ENCODE measurements around the gene ADAM33. TPM values are rescaled to one million over a fixed set of nuclear protein-coding genes. Genes with fewer than 3 reads are reported as not detected.

ADAM33 gene
- polyA plus RNA-seq, 4 donors: 0.22 to 10.9 (median 3.9) TPM

DNA sequence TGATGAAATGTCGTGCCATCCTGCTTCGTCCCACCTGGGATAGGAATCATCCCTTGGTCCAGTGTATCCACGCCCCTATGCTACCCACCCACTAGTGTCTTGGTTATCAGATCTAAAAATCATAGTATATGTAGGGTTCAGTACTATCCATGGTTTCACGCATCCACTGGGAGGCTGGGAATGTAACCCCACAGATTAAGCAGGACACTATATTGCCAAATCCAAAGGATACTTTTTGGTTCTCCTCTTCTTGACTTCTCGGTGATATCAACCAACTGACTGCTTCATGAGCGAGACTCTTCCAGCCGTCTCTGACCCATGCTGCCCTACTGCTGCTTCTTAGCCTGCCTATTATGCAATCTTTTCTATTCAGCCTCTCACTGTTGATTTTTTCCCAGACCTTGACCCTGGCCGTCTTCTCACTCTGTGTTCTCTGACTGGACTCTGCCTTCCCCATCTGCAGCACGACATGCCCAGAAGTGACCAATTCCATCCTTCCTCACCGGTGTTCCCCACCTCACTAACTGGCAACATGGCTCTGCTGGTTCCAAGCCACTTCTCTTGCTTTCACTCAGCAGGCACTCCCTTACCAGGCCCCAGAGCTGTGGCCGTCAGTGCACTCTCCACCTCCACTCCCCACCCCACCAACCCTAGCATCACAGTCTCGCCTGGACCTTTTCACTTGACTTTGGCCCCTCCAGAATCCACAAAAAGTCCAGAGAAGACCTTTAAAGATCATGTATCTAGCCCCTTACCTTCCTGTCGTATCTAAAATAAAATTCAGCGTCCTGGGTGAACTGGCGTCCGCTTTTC, 53.1 kb downstream of the ADAM33 start:
- H3K27ac ChIP-seq (ENCODE audit: low read depth in 1 of 3, low read length in 2 of 3): no peak overlapping the region
- 85 to 92% (median 89%) methylated on average over 16 of the region's 16 CpGs for WGBS, 3 donors
- no peaks in the 10 kb centered on the region for H3K4me1 ChIP-seq (ENCODE audit: control insufficient read depth in 3 of 3, insufficient read depth in 2 of 3, low read depth in 1 of 3, low read length in 2 of 3)
- no peak overlapping the region for H3K4me3 ChIP-seq (ENCODE audit: low read depth in 1 of 3, low read length in 3 of 3)
- H3K27me3 ChIP-seq (ENCODE audit: control insufficient read depth in 3 of 3, insufficient read depth in 3 of 3, low read length in 3 of 3): no peaks in the 10 kb centered on the region
- FAIRE-seq (no peak), DNase-seq (no peak)
- H3K9me3 ChIP-seq (ENCODE audit: control insufficient read depth in 2 of 2, insufficient read depth in 1 of 2, low read depth in 1 of 2, low read length in 1 of 2): no peaks in the 10 kb centered on the region
- H3K36me3 ChIP-seq (ENCODE audit: control insufficient read depth in 3 of 3, insufficient read depth in 2 of 3, low read depth in 1 of 3, low read length in 3 of 3): peaks cover 4 to 33% (median 8%) of the 10 kb centered on the region in 3 donors

DNA sequence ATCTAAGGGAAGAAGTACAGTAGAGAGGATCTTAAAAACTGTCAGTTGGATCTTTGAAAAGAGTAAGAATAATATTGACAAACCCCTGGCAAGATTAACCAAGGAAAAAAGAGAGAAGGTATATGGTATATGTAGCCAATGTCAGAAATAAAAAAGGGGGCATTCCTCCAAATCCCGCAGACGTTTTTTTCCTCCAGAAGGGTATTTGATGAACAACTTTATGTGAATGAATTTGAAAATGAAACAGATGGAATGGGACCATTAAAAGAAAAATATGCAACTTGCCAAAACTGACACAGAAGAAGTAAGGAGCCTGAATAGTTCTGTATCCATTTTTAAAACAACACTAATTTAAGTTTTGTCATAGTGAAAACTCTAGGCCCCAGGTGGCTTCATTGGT, 54.3 kb downstream of the ADAM33 start:
- no peak overlapping the region for H3K4me3 ChIP-seq (ENCODE audit: low read depth in 1 of 3, low read length in 3 of 3)
- DNase-seq (no peak), FAIRE-seq (no peak)
- H3K27me3 ChIP-seq (ENCODE audit: control insufficient read depth in 3 of 3, insufficient read depth in 3 of 3, low read length in 3 of 3): no peaks in the 10 kb centered on the region
- peaks cover 4 to 35% (median 8%) of the 10 kb centered on the region in 3 donors for H3K36me3 ChIP-seq (ENCODE audit: control insufficient read depth in 3 of 3, insufficient read depth in 2 of 3, low read depth in 1 of 3, low read length in 3 of 3)
- H3K4me1 ChIP-seq (ENCODE audit: control insufficient read depth in 3 of 3, insufficient read depth in 2 of 3, low read depth in 1 of 3, low read length in 2 of 3): no peaks in the 10 kb centered on the region
- H3K27ac ChIP-seq (ENCODE audit: low read depth in 1 of 3, low read length in 2 of 3): no peak overlapping the region
- 87 to 94% (median 91%) methylated on average over 2 of the region's 2 CpGs for WGBS, 3 donors
- no peaks in the 10 kb centered on the region for H3K9me3 ChIP-seq (ENCODE audit: control insufficient read depth in 2 of 2, insufficient read depth in 1 of 2, low read depth in 1 of 2, low read length in 1 of 2)

DNA sequence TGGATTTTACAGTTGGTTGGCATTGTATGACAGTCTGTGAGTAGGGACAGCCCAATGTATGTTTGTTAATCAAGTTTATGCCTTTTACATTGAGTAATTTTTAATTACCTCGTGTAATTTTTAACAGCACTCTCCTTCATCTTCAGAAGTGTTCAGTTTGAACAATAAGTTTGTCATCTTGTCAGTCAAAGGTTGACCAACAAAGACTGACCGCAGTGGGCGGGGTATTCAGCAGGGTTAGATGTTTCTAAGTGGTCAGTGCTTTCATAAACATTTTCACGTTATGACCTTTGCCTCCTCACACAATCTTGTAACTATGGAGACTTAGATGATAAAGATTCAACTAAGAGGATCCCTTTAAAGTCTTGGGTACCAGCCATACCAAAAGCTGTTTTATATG, 59.4 kb downstream of the ADAM33 start:
- Histone ChIP-seq H3K4me1 (ENCODE audit: control insufficient read depth in 3 of 3, insufficient read depth in 2 of 3, low read depth in 1 of 3, low read length in 2 of 3) (no peaks in the 10 kb centered on the region), H3K36me3 (ENCODE audit: control insufficient read depth in 3 of 3, insufficient read depth in 2 of 3, low read depth in 1 of 3, low read length in 3 of 3) (peaks cover 0 to 32% (median 3%) of the 10 kb centered on the region in 3 donors), H3K9me3 (ENCODE audit: control insufficient read depth in 2 of 2, insufficient read depth in 1 of 2, low read depth in 1 of 2, low read length in 1 of 2) (no peaks in the 10 kb centered on the region), H3K4me3 (ENCODE audit: low read depth in 1 of 3, low read length in 3 of 3) (no peak overlapping the region), H3K27ac (ENCODE audit: low read depth in 1 of 3, low read length in 2 of 3) (no peak overlapping the region), H3K27me3 (ENCODE audit: control insufficient read depth in 3 of 3, insufficient read depth in 3 of 3, low read length in 3 of 3) (no peaks in the 10 kb centered on the region)
- no peak for FAIRE-seq
- WGBS, 3 donors: 61 to 75% (median 67%) methylated on average over 4 of the region's 4 CpGs
- no peak for DNase-seq

DNA sequence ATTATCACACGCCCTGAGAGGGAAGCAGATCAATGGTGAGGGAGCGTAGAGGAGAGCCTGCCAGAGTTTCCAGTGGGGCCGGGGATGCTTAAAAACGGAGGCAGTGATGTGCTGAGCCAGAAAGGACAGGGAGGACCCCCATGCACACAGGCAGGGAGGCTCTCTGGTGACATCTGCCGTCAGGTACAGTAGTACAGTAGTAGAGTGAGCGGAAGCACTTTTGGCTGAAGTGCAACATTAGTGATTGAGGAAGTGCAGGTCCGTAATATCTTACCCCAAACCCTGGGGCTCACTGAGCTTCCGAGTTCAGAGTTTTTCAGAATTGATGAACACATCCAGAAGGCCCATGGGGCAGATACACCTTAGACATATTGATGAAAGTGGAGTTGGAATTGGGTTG, 60.7 kb downstream of the ADAM33 start:
- H3K9me3 ChIP-seq (ENCODE audit: control insufficient read depth in 2 of 2, insufficient read depth in 1 of 2, low read depth in 1 of 2, low read length in 1 of 2): no peaks in the 10 kb centered on the region
- H3K4me1 ChIP-seq (ENCODE audit: control insufficient read depth in 3 of 3, insufficient read depth in 2 of 3, low read depth in 1 of 3, low read length in 2 of 3): no peaks in the 10 kb centered on the region
- 87 to 98% (median 96%) methylated on average over 8 of the region's 8 CpGs for WGBS, 3 donors
- FAIRE-seq (no peak), DNase-seq (no peak)
- H3K27me3 ChIP-seq (ENCODE audit: control insufficient read depth in 3 of 3, insufficient read depth in 3 of 3, low read length in 3 of 3): no peaks in the 10 kb centered on the region
- H3K36me3 ChIP-seq (ENCODE audit: control insufficient read depth in 3 of 3, insufficient read depth in 2 of 3, low read depth in 1 of 3, low read length in 3 of 3): peaks cover 0 to 38% (median 8%) of the 10 kb centered on the region in 3 donors
- H3K4me3 ChIP-seq (ENCODE audit: low read depth in 1 of 3, low read length in 3 of 3): no peak overlapping the region
- no peak overlapping the region for H3K27ac ChIP-seq (ENCODE audit: low read depth in 1 of 3, low read length in 2 of 3)

Other genes with a start within 250 kb of the ADAM33 start
- gene ATRN, start 211.0 kb downstream of the ADAM33 start, polyA plus RNA-seq: 100 to 1,000 TPM in 1 of 4 donors, 10 to 100 TPM in 3; 11.4 to 126 (median 19.3) TPM
- gene GFRA4, start 18.6 kb downstream of the ADAM33 start, polyA plus RNA-seq: not detected
- gene SIGLEC1, start 30.6 kb upstream of the ADAM33 start, polyA plus RNA-seq: 1 to 10 TPM in 3 of 4 donors, under 1 TPM in 1; 0.22 to 6.3 (median 2.3) TPM
- 1 to 10 TPM in 3 of 4 donors, not detected in 1; 2.7 to 9.7 (median 4.1) TPM for gene HSPA12B, start 50.7 kb upstream of the ADAM33 start, polyA plus RNA-seq
- 10 to 100 TPM in 3 of 4 donors, 1 to 10 TPM in 1; 5.8 to 38.4 (median 16.2) TPM for gene ADISSP, start 85.7 kb upstream of the ADAM33 start, polyA plus RNA-seq
- gene SPEF1, start 99.4 kb upstream of the ADAM33 start, polyA plus RNA-seq: under 1 TPM in 2 of 4 donors, not detected in 2; 0.03 to 0.06 TPM
- gene CENPB, start 104.7 kb upstream of the ADAM33 start, polyA plus RNA-seq: 10 to 100 TPM; 54.7 to 73.2 (median 60.5) TPM
- 10 to 100 TPM; 15.7 to 53.8 (median 20.3) TPM for gene CDC25B, start 114.3 kb upstream of the ADAM33 start, polyA plus RNA-seq
- 10 to 100 TPM in 3 of 4 donors, 1 to 10 TPM in 1; 8.5 to 14.7 (median 12.0) TPM for gene AP5S1, start 138.5 kb upstream of the ADAM33 start, polyA plus RNA-seq
- 10 to 100 TPM in 3 of 4 donors, 1 to 10 TPM in 1; 6.2 to 32.7 (median 21.5) TPM for gene MAVS, start 164.8 kb upstream of the ADAM33 start, polyA plus RNA-seq
- 10 to 100 TPM; 18.9 to 35.1 (median 22.9) TPM for gene PANK2, start 207.4 kb upstream of the ADAM33 start, polyA plus RNA-seq

Measured in small intestine (tissue), 7 donors.